Hepatocyte (in vitro differentiated cells): Measurements from ENCODE around the gene CCDC74B.

ENCODE experiments used
- CTCF ChIP-seq: fragments of 200-600 bp; sonication (generic); IDR thresholded peaks from 2 replicates; pipeline ENCODE4 v1.5.1; 2016; ENCODE audit warnings: antibody characterized with exemption, mild to moderate bottlenecking; ENCODE audit not compliant: poor library complexity
- EZH2 ChIP-seq: fragments of 200-600 bp; sonication (generic); IDR thresholded peaks from 2 replicates; pipeline ENCODE4 v1.6.1; 2016; ENCODE audit warnings: antibody characterized with exemption, mild to moderate bottlenecking, borderline replicate concordance

- TF ChIP-seq CTCF: no peak
- TF ChIP-seq EZH2: no peak
Measured at GRCh38 chr2:130158631-130159030, 13.7 kb upstream of the CCDC74B start.
